Measurements from ENCODE around the gene DLX3.

Gene DLX3

GRCh38 chr17:50039058-50039457 lies 44.0 kb upstream of the DLX3 start:
- Histone ChIP-seq H3K79me2 (ENCODE audit: control insufficient read depth, insufficient read depth, low read length) (no peaks in the 10 kb centered on the region), H3K27ac (ENCODE audit: low read depth, low read length) (no peak overlapping the region), H3K4me2 (ENCODE audit: low read length) (no peak overlapping the region), H4K8ac (ENCODE audit: low read depth, low read length) (no peak overlapping the region), H2BK120ac (ENCODE audit: low read depth, low read length) (no peak overlapping the region), H3K27me3 (ENCODE audit: insufficient read depth, low read length, poor library complexity) (no peaks in the 10 kb centered on the region), H3K79me1 (ENCODE audit: low read length) (no peaks in the 10 kb centered on the region), H2AK5ac (ENCODE audit: low read length) (no peak overlapping the region), H3K9ac (ENCODE audit: low read length) (no peak overlapping the region), H3K4me3 (ENCODE audit: low read length) (no peak overlapping the region), H2BK15ac (replicated peaks; ENCODE audit: low read depth) (no peak overlapping the region), H4K5ac (ENCODE audit: low read length) (no peak overlapping the region), H3K4ac (ENCODE audit: low read depth, low read length) (no peak overlapping the region), H3K56ac (ENCODE audit: low read length) (no peak overlapping the region), H3K23ac (ENCODE audit: low read length) (no peak overlapping the region), H2BK5ac (ENCODE audit: low read length) (no peak overlapping the region), H3K4me1 (ENCODE audit: control insufficient read depth, low read depth, low read length) (peaks cover 5% of the 10 kb centered on the region), H3K36me3 (ENCODE audit: control insufficient read depth, insufficient read depth, low read length) (no peaks in the 10 kb centered on the region), H3K18ac (ENCODE audit: low read length) (no peak overlapping the region)
- DNase-seq: no peak
- no CpG with 5 or more reads among the region's 4 CpGs for WGBS (ENCODE audit: extremely low coverage, insufficient coverage, low lambda C conversion rate)

GRCh38 chr17:50037321-50038107 lies 42.5 kb upstream of the DLX3 start:
- H2BK5ac ChIP-seq (ENCODE audit: low read length): no peak overlapping the region
- H3K4me2 ChIP-seq (ENCODE audit: low read length): no peak overlapping the region
- H3K27me3 ChIP-seq (ENCODE audit: insufficient read depth, low read length, poor library complexity): no peaks in the 10 kb centered on the region
- H3K79me1 ChIP-seq (ENCODE audit: low read length): no peaks in the 10 kb centered on the region
- H3K56ac ChIP-seq (ENCODE audit: low read length): no peak overlapping the region
- H4K5ac ChIP-seq (ENCODE audit: low read length): no peak overlapping the region
- no peak overlapping the region for H2BK15ac ChIP-seq (replicated peaks; ENCODE audit: low read depth)
- no peak for DNase-seq
- H3K23ac ChIP-seq (ENCODE audit: low read length): no peak overlapping the region
- H3K18ac ChIP-seq (ENCODE audit: low read length): no peak overlapping the region
- H3K9ac ChIP-seq (ENCODE audit: low read length): no peak overlapping the region
- H3K36me3 ChIP-seq (ENCODE audit: control insufficient read depth, insufficient read depth, low read length): no peaks in the 10 kb centered on the region
- no peak overlapping the region for H4K8ac ChIP-seq (ENCODE audit: low read depth, low read length)
- H3K4me3 ChIP-seq (ENCODE audit: low read length): no peak overlapping the region
- no peak overlapping the region for H3K27ac ChIP-seq (ENCODE audit: low read depth, low read length)
- no peak overlapping the region for H2BK120ac ChIP-seq (ENCODE audit: low read depth, low read length)
- H3K79me2 ChIP-seq (ENCODE audit: control insufficient read depth, insufficient read depth, low read length): no peaks in the 10 kb centered on the region
- WGBS (ENCODE audit: extremely low coverage, insufficient coverage, low lambda C conversion rate): no CpG with 5 or more reads among the region's 14 CpGs
- no peak overlapping the region for H2AK5ac ChIP-seq (ENCODE audit: low read length)
- H3K4me1 ChIP-seq (ENCODE audit: control insufficient read depth, low read depth, low read length): peaks cover 5% of the 10 kb centered on the region
- no peak overlapping the region for H3K4ac ChIP-seq (ENCODE audit: low read depth, low read length)

- Histone ChIP-seq H3K9ac (ENCODE audit: low read length) (no peak overlapping the region), H3K79me1 (ENCODE audit: low read length) (no peaks in the 10 kb centered on the region), H3K4me3 (ENCODE audit: low read length) (no peak overlapping the region), H4K5ac (ENCODE audit: low read length) (no peak overlapping the region), H3K4me1 (ENCODE audit: control insufficient read depth, low read depth, low read length) (peaks cover 5% of the 10 kb centered on the region), H2BK120ac (ENCODE audit: low read depth, low read length) (no peak overlapping the region), H3K79me2 (ENCODE audit: control insufficient read depth, insufficient read depth, low read length) (no peaks in the 10 kb centered on the region), H3K56ac (ENCODE audit: low read length) (peak overlapping the region; percentile 25), H3K4me2 (ENCODE audit: low read length) (no peak overlapping the region), H2BK5ac (ENCODE audit: low read length) (no peak overlapping the region), H4K8ac (ENCODE audit: low read depth, low read length) (no peak overlapping the region), H3K18ac (ENCODE audit: low read length) (no peak overlapping the region), H3K23ac (ENCODE audit: low read length) (no peak overlapping the region), H2AK5ac (ENCODE audit: low read length) (no peak overlapping the region), H3K36me3 (ENCODE audit: control insufficient read depth, insufficient read depth, low read length) (no peaks in the 10 kb centered on the region), H3K4ac (ENCODE audit: low read depth, low read length) (no peak overlapping the region), H3K27ac (ENCODE audit: low read depth, low read length) (no peak overlapping the region), H3K27me3 (ENCODE audit: insufficient read depth, low read length, poor library complexity) (no peaks in the 10 kb centered on the region), H2BK15ac (replicated peaks; ENCODE audit: low read depth) (no peak overlapping the region)
- no peak for DNase-seq
- no CpG with 5 or more reads among the region's 11 CpGs for WGBS (ENCODE audit: extremely low coverage, insufficient coverage, low lambda C conversion rate)
Measured at GRCh38 chr17:50036455-50037261, 41.6 kb upstream of the DLX3 start.

- no peaks in the 10 kb centered on the region for H3K27me3 ChIP-seq (ENCODE audit: insufficient read depth, low read length, poor library complexity)
- H3K4me1 ChIP-seq (ENCODE audit: control insufficient read depth, low read depth, low read length): peaks cover 5% of the 10 kb centered on the region
- H3K56ac ChIP-seq (ENCODE audit: low read length): no peak overlapping the region
- no peak overlapping the region for H3K23ac ChIP-seq (ENCODE audit: low read length)
- no peak overlapping the region for H3K9ac ChIP-seq (ENCODE audit: low read length)
- H3K4me2 ChIP-seq (ENCODE audit: low read length): no peak overlapping the region
- H3K36me3 ChIP-seq (ENCODE audit: control insufficient read depth, insufficient read depth, low read length): no peaks in the 10 kb centered on the region
- H2AK5ac ChIP-seq (ENCODE audit: low read length): no peak overlapping the region
- H3K18ac ChIP-seq (ENCODE audit: low read length): no peak overlapping the region
- H4K8ac ChIP-seq (ENCODE audit: low read depth, low read length): no peak overlapping the region
- H2BK15ac ChIP-seq (replicated peaks; ENCODE audit: low read depth): no peak overlapping the region
- no peak for DNase-seq
- no CpG with 5 or more reads among the region's 1 CpG for WGBS (ENCODE audit: extremely low coverage, insufficient coverage, low lambda C conversion rate)
- H3K4ac ChIP-seq (ENCODE audit: low read depth, low read length): no peak overlapping the region
- no peak overlapping the region for H4K5ac ChIP-seq (ENCODE audit: low read length)
- H3K4me3 ChIP-seq (ENCODE audit: low read length): no peak overlapping the region
- no peaks in the 10 kb centered on the region for H3K79me1 ChIP-seq (ENCODE audit: low read length)
- no peaks in the 10 kb centered on the region for H3K79me2 ChIP-seq (ENCODE audit: control insufficient read depth, insufficient read depth, low read length)
- no peak overlapping the region for H2BK5ac ChIP-seq (ENCODE audit: low read length)
- no peak overlapping the region for H3K27ac ChIP-seq (ENCODE audit: low read depth, low read length)
- no peak overlapping the region for H2BK120ac ChIP-seq (ENCODE audit: low read depth, low read length)
Measured at GRCh38 chr17:50035945-50036344, 40.9 kb upstream of the DLX3 start.

DNA sequence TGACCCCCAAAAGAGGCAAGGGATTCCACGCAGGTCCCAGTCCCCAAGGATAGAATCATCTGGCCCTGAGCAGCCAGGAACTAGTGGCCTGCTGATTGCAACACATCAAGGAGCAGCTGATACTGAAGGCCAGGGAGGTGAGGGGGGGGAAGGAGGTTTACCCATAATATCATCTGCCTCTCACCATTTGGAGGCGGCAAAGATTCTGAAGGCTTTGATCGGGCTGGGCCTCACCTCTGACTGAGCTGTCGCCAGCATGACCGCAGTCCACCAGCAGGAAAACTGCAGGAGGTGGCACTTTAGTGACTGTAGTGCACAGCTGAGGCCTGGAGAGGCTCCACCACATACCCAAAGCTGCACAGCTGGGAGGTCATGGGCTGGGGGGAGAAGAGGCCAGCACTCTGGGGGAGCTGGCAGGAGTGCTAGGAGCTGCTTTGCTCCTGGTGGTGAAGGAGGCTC lies 40.4 kb upstream of the DLX3 start:
- no CpG with 5 or more reads among the region's 5 CpGs for WGBS (ENCODE audit: extremely low coverage, insufficient coverage, low lambda C conversion rate)
- Histone ChIP-seq H2BK15ac (replicated peaks; ENCODE audit: low read depth) (no peak overlapping the region), H4K5ac (ENCODE audit: low read length) (no peak overlapping the region), H3K18ac (ENCODE audit: low read length) (no peak overlapping the region), H3K27me3 (ENCODE audit: insufficient read depth, low read length, poor library complexity) (no peaks in the 10 kb centered on the region), H3K79me1 (ENCODE audit: low read length) (no peaks in the 10 kb centered on the region), H3K4ac (ENCODE audit: low read depth, low read length) (no peak overlapping the region), H3K4me3 (ENCODE audit: low read length) (no peak overlapping the region), H2AK5ac (ENCODE audit: low read length) (no peak overlapping the region), H3K56ac (ENCODE audit: low read length) (no peak overlapping the region), H3K4me2 (ENCODE audit: low read length) (no peak overlapping the region), H3K79me2 (ENCODE audit: control insufficient read depth, insufficient read depth, low read length) (no peaks in the 10 kb centered on the region), H3K4me1 (ENCODE audit: control insufficient read depth, low read depth, low read length) (peaks cover 5% of the 10 kb centered on the region), H2BK120ac (ENCODE audit: low read depth, low read length) (no peak overlapping the region), H4K8ac (ENCODE audit: low read depth, low read length) (no peak overlapping the region), H3K9ac (ENCODE audit: low read length) (no peak overlapping the region), H3K23ac (ENCODE audit: low read length) (no peak overlapping the region), H3K27ac (ENCODE audit: low read depth, low read length) (no peak overlapping the region), H3K36me3 (ENCODE audit: control insufficient read depth, insufficient read depth, low read length) (no peaks in the 10 kb centered on the region), H2BK5ac (ENCODE audit: low read length) (no peak overlapping the region)
- DNase-seq: peak; percentile 62

All from mesendoderm (in vitro differentiated cells).